GM12892 (cell line): ENCODE measurements around the gene SCAMP1.

Experiments
- POLR2A ChIP-seq: IDR thresholded peaks from 2 replicates; pipeline ENCODE4 v1.6.1; 2011; ENCODE audit warnings: low read depth, low read length, control low read depth
- POLR2AphosphoS5 ChIP-seq: IDR thresholded peaks from 2 replicates; pipeline ENCODE4 v1.6.1; 2011; ENCODE audit warnings: low read depth, low read length, control low read depth
- TAF1 ChIP-seq: IDR thresholded peaks from 2 replicates; pipeline ENCODE4 v1.6.1; 2011; ENCODE audit warnings: low read depth, mild to moderate bottlenecking, control low read depth, low read length, borderline replicate concordance

DNA sequence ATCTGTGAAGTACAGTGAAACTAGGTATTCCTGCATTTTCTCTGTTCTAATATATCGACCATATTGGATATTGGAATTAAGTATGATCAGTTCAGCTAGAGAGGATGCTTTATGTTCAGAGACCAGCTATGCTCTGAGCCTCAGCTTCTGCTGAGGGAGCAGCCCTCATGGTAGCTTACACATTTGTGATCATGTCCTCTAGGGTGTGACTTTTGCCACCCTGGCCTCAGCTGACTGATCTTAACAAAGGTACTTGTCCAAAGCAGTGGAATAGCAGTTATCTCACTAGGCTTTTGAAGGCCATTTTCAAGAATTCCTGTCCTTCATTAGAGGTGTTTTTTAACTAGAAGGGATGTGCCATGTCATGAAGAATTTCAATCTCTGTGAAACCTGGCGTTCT lies 9.3 kb downstream of the SCAMP1 start:
- TF ChIP-seq TAF1 (no peak), POLR2A (no peak), POLR2AphosphoS5 (no peak)
